HepG2 (cell line): ENCODE measurements around the gene NEK8. TPM values are rescaled to one million over a fixed set of nuclear protein-coding genes. Genes with fewer than 3 reads are reported as not detected.

Experiments used
- ADNP ChIP-seq: sonication (generic); formaldehyde crosslinking; IDR thresholded peaks from 2 replicates; pipeline ENCODE4 v1.4.0; 2020; ENCODE audit warnings: missing genetic modification reagents
- ATAD3A ChIP-seq: sonication (generic); formaldehyde crosslinking; IDR thresholded peaks from 2 replicates; pipeline ENCODE4 v1.4.0; 2020; ENCODE audit warnings: missing genetic modification reagents
- BORCS8-MEF2B ChIP-seq: sonication (generic); formaldehyde crosslinking; IDR thresholded peaks from 2 replicates; pipeline ENCODE4 v1.8.0; 2022; ENCODE audit warnings: mild to moderate bottlenecking, missing genetic modification reagents
- CBX1 ChIP-seq: IDR thresholded peaks from one replicate; pipeline ENCODE4 v1.6.1; 2016; ENCODE audit warnings: antibody characterized with exemption, low read depth
- GTF3A ChIP-seq: sonication (generic); formaldehyde crosslinking; conservative IDR thresholded peaks from 2 replicates; pipeline ENCODE4 v1.4.0; 2020; ENCODE audit warnings: mild to moderate bottlenecking, missing genetic modification reagents
- HIVEP1 ChIP-seq: sonication (generic); formaldehyde crosslinking; IDR thresholded peaks from 2 replicates; pipeline ENCODE4 v1.4.0; 2020; ENCODE audit warnings: mild to moderate bottlenecking, missing genetic modification reagents
- HOXA5 ChIP-seq: sonication (generic); formaldehyde crosslinking; IDR thresholded peaks from 2 replicates; pipeline ENCODE4 v1.4.0; 2020; ENCODE audit warnings: missing genetic modification reagents
- KDM2A ChIP-seq: sonication (generic); formaldehyde crosslinking; IDR thresholded peaks from 2 replicates; pipeline ENCODE4 v1.4.0; 2020; ENCODE audit warnings: low read depth, missing genetic modification reagents, borderline replicate concordance
- MTA1 ChIP-seq: sonication (generic); formaldehyde crosslinking; IDR thresholded peaks from 2 replicates; pipeline ENCODE4 v1.4.0; 2020; ENCODE audit warnings: missing genetic modification reagents, mild to moderate bottlenecking, borderline replicate concordance
- NFYB ChIP-seq: sonication (generic); formaldehyde crosslinking; IDR thresholded peaks from 2 replicates; pipeline ENCODE4 v1.4.0; 2020; ENCODE audit warnings: missing genetic modification reagents
- SIN3A ChIP-seq: IDR thresholded peaks from 2 replicates; pipeline ENCODE4 v1.6.1; 2011; ENCODE audit warnings: low read depth, mild to moderate bottlenecking, control low read depth, low read length, borderline replicate concordance
- YEATS4 ChIP-seq: sonication (generic); formaldehyde crosslinking; IDR thresholded peaks from 2 replicates; pipeline ENCODE4 v1.4.0; 2020; ENCODE audit warnings: missing genetic modification reagents, borderline replicate concordance
- ZFP36L1 ChIP-seq: sonication (generic); formaldehyde crosslinking; IDR thresholded peaks from 2 replicates; pipeline ENCODE4 v1.8.0; 2022; ENCODE audit warnings: mild to moderate bottlenecking, missing genetic modification reagents, moderate library complexity
- ZNF333 ChIP-seq: sonication (generic); formaldehyde crosslinking; IDR thresholded peaks from 2 replicates; pipeline ENCODE4 v1.4.0; 2020; ENCODE audit warnings: mild to moderate bottlenecking, missing genetic modification reagents, borderline replicate concordance
- ZNF543 ChIP-seq: sonication (generic); formaldehyde crosslinking; IDR thresholded peaks from 2 replicates; pipeline ENCODE4 v1.4.0; 2020; ENCODE audit warnings: mild to moderate bottlenecking, missing genetic modification reagents
- ZNF605 ChIP-seq: sonication (generic); formaldehyde crosslinking; IDR thresholded peaks from 2 replicates; pipeline ENCODE4 v1.8.0; 2022; ENCODE audit warnings: mild to moderate bottlenecking, missing genetic modification reagents
- ZNF607 ChIP-seq: sonication (generic); formaldehyde crosslinking; IDR thresholded peaks from 2 replicates; pipeline ENCODE4 v1.5.1; 2020; ENCODE audit warnings: missing genetic modification reagents, mild to moderate bottlenecking, borderline replicate concordance
- ZNF773 ChIP-seq: sonication (generic); formaldehyde crosslinking; IDR thresholded peaks from 2 replicates; pipeline ENCODE4 v1.4.0; 2020; ENCODE audit warnings: missing genetic modification reagents, borderline replicate concordance
- ZNF816 ChIP-seq: sonication (generic); formaldehyde crosslinking; IDR thresholded peaks from 2 replicates; pipeline ENCODE4 v1.8.0; 2022; ENCODE audit warnings: missing genetic modification reagents, mild to moderate bottlenecking, borderline replicate concordance
- polyA plus RNA-seq, 8 experiments: library from polyadenylated mRNA; depleted of rRNA in 3 of 8; stranded (reverse) in 7 of 8; unstranded in 1 of 8; fragments of >200 nt; fragmentation: Illumina TruSeq in 4 of 8; extraction: Trizol in 4 of 8; gene quantifications; 2 replicates each; pipeline versions ENCODE4 v1.2.1 to v1.2.3, GENCODE V29; 2011 to 2016; ENCODE audit warnings: low read depth in 4 of 8, missing spikeins in 1 of 8, mixed read lengths in 1 of 8; ENCODE audit not compliant: insufficient read depth in 1 of 8
- total RNA-seq, 5 experiments: library from RNA; depleted of rRNA; stranded (reverse); fragments of >200 nt; fragmentation: Illumina TruSeq; extraction: Trizol; gene quantifications; 2 replicates each; pipeline ENCODE4 v1.2.3, GENCODE V29; 2016; ENCODE audit warnings: low read depth in 1 of 5
- TF ChIP-seq, protein P1 (sequence below): sonication (generic); formaldehyde crosslinking; IDR thresholded peaks from 2 replicates; pipeline ENCODE4 v1.9.0; 2021; ENCODE audit warnings: missing genetic modification reagents, borderline replicate concordance
- TF ChIP-seq, protein P2 (sequence below): sonication (generic); formaldehyde crosslinking; IDR thresholded peaks from 2 replicates; pipeline ENCODE4 v1.4.0; 2020; ENCODE audit warnings: missing genetic modification reagents, borderline replicate concordance
- TF ChIP-seq, protein P3 (sequence below): sonication (generic); formaldehyde crosslinking; IDR thresholded peaks from 2 replicates; pipeline ENCODE4 v1.8.1; 2023; ENCODE audit warnings: mild to moderate bottlenecking, moderate library complexity, missing genetic modification reagents

NEK8 gene
- total and polyA plus RNA-seq, 2 of the 13 experiments (the other 11 are each of a cell fraction or from before 2014, with no cell fraction given) = 5.8 to 13.5 TPM

DNA sequence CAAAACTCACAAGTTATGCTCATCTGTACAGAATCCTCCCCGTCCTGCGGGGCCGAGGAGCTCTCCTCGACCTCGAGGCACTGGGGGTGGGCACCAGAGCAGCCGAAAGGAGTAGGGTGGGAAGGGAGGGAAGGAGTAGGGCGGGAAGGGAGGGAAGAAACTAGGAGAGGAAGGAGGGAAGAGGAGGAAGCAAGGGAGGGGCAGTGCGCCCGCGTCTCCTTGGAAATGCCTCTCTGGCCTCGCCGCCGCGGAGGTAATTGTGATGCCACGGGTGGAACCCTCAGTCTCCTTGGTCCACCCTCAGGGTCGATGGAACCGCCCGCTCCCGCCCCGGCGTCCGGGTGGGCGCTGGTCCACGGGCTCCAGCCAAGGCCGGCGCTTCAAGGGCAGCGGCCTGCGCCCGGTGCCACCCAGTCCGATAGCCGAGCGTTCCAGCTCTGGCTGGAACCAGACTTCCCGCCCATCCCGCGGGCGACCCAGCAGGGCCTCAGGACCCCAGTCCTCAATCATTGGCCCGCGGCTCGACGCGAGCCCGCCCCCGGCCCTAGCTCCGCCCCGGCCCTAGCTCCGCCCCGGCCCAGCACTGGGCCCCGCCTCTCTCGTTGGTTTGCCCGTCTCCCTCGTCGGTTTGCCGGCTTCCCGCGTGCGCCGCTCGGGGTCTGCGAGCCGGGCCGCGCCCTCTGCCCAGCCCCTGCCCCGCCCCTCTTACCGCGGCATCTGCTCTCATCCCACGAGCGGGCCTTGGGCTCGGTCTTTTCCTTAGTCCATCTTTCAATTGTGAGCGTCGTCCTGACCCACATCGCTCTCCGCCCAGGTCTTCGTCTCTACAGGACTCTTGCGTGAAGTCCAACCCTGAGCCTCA, 17.5 kb upstream of the NEK8 start (continued):
- TF ChIP-seq SIN3A (peak; percentile 49; the same call in 1 of the 2 replicates), HOXA5 (CRISPR knock-in tag) (peak; percentile 25; the same call in 1 of the 2 replicates), ZNF543 (no peak), ZNF605 (no peak), ZNF773 (CRISPR knock-in tag) (peak; percentile 55; the same call in 1 of the 2 replicates), MTA1 (CRISPR knock-in tag) (peak; percentile 64; the same call in 1 of the 2 replicates), ADNP (CRISPR knock-in tag) (no peak), NFYB (CRISPR knock-in tag) (peak; percentile 86), GTF3A (CRISPR knock-in tag) (no peak), CBX1 (peak; percentile 69), HIVEP1 (CRISPR knock-in tag) (no peak), ATAD3A (CRISPR knock-in tag) (no peak), YEATS4 (CRISPR knock-in tag) (peak; percentile 61; the same call in 1 of the 2 replicates), ZFP36L1 (CRISPR knock-in tag) (peak; percentile 46; the same call in 1 of the 2 replicates), ZNF333 (no peak), BORCS8-MEF2B (CRISPR knock-in tag) (peak; percentile 81), KDM2A (CRISPR knock-in tag) (peak; percentile 78), ZNF607 (CRISPR knock-in tag) (peak; percentile 70), ZNF816 (CRISPR knock-in tag) (no peak)
- TF ChIP-seq, protein P1, sequence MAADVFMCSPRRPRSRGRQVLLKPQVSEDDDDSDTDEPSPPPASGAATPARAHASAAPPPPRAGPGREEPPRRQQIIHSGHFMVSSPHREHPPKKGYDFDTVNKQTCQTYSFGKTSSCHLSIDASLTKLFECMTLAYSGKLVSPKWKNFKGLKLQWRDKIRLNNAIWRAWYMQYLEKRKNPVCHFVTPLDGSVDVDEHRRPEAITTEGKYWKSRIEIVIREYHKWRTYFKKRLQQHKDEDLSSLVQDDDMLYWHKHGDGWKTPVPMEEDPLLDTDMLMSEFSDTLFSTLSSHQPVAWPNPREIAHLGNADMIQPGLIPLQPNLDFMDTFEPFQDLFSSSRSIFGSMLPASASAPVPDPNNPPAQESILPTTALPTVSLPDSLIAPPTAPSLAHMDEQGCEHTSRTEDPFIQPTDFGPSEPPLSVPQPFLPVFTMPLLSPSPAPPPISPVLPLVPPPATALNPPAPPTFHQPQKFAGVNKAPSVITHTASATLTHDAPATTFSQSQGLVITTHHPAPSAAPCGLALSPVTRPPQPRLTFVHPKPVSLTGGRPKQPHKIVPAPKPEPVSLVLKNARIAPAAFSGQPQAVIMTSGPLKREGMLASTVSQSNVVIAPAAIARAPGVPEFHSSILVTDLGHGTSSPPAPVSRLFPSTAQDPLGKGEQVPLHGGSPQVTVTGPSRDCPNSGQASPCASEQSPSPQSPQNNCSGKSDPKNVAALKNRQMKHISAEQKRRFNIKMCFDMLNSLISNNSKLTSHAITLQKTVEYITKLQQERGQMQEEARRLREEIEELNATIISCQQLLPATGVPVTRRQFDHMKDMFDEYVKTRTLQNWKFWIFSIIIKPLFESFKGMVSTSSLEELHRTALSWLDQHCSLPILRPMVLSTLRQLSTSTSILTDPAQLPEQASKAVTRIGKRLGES = no peak
- TF ChIP-seq, protein P2, sequence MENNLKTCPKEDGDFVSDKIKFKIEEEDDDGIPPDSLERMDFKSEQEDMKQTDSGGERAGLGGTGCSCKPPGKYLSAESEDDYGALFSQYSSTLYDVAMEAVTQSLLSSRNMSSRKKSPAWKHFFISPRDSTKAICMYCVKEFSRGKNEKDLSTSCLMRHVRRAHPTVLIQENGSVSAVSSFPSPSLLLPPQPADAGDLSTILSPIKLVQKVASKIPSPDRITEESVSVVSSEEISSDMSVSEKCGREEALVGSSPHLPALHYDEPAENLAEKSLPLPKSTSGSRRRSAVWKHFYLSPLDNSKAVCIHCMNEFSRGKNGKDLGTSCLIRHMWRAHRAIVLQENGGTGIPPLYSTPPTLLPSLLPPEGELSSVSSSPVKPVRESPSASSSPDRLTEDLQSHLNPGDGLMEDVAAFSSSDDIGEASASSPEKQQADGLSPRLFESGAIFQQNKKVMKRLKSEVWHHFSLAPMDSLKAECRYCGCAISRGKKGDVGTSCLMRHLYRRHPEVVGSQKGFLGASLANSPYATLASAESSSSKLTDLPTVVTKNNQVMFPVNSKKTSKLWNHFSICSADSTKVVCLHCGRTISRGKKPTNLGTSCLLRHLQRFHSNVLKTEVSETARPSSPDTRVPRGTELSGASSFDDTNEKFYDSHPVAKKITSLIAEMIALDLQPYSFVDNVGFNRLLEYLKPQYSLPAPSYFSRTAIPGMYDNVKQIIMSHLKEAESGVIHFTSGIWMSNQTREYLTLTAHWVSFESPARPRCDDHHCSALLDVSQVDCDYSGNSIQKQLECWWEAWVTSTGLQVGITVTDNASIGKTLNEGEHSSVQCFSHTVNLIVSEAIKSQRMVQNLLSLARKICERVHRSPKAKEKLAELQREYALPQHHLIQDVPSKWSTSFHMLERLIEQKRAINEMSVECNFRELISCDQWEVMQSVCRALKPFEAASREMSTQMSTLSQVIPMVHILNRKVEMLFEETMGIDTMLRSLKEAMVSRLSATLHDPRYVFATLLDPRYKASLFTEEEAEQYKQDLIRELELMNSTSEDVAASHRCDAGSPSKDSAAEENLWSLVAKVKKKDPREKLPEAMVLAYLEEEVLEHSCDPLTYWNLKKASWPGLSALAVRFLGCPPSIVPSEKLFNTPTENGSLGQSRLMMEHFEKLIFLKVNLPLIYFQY (CRISPR knock-in tag) = peak; percentile 34; the same call in 1 of the 2 replicates
- TF ChIP-seq, protein P3, sequence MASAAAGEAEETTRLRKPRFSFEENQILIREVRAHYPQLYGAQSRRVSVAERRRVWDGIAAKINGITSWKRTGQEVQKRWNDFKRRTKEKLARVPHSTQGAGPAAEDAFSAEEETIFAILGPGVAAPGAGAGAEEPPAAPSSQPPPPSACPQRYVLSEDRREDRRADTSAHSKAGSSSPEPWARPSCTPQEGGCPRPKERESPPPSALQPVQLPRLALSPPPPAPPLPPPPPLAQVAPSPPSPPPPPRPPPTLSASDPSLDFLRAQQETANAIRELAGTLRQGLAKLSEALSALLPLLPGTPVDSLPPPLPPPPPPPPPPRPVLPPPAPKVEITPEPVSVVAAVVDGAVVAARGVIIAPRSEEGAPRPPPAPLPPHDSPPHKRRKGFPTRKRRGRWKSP (CRISPR knock-in tag) = 0 out of 2 replicates have a peak, but pooled peaks have one; percentile 12
